Brain microvascular endothelial cell (primary cell): ENCODE results near the gene AVP.

ENCODE experiments used
- DNase-seq: peaks from one replicate; pipeline ENCODE4 v3.0.0-alpha.2; 2020
- H3K27ac ChIP-seq: fragments of 250-450 bp; sonication (Bioruptor Pico); 2 replicates; pipeline ENCODE4 v1.5.1; 2020; ENCODE audit warnings: mild to moderate bottlenecking, moderate library complexity
- H3K27me3 ChIP-seq: fragments of 250-450 bp; sonication (Bioruptor Pico); replicated peaks from 2 replicates; pipeline ENCODE4 v1.5.1; 2020; ENCODE audit warnings: mild to moderate bottlenecking
- H3K36me3 ChIP-seq: fragments of 250-450 bp; sonication (Bioruptor Pico); replicated peaks from 2 replicates; pipeline ENCODE4 v1.5.1; 2020; ENCODE audit warnings: mild to moderate bottlenecking
- H3K4me3 ChIP-seq: 2 replicates; pipeline ENCODE4 v1.5.1; 2011; ENCODE audit warnings: low read depth, mild to moderate bottlenecking, control low read depth, low read length, moderate library complexity
- CTCF ChIP-seq: IDR thresholded peaks from 2 replicates; pipeline ENCODE4 v1.5.1; 2011; ENCODE audit warnings: low read depth, mild to moderate bottlenecking, moderate library complexity, low read length, control low read depth, inconsistent platforms; ENCODE audit errors: missing control alignments
- in situ Hi-C: cut with HindIII; loops from 2 replicates; pipeline ENCODE4 v1.10.0; 2017; ENCODE audit warnings: low sequenced_read_pairs, low pct_ligation_motif_present

Gene AVP

GRCh38 chr20:3101251-3101650 is 16.7 kb upstream of the AVP start:
- in situ Hi-C loops, result no loop called here
- no peaks in the 10 kb centered on the region for H3K36me3 ChIP-seq
- no peaks in the 10 kb centered on the region for H3K27me3 ChIP-seq
- no peak overlapping the region for H3K4me3 ChIP-seq
- TF ChIP-seq CTCF, result no peak
- H3K27ac ChIP-seq, result no peak overlapping the region
- no peak for DNase-seq

GRCh38 chr20:3100480-3100879 is 16.0 kb upstream of the AVP start:
- DNase-seq, result no peak
- H3K4me3 ChIP-seq, result no peak overlapping the region
- no peaks in the 10 kb centered on the region for H3K36me3 ChIP-seq
- H3K27me3 ChIP-seq, result no peaks in the 10 kb centered on the region
- H3K27ac ChIP-seq, result no peak overlapping the region
- TF ChIP-seq CTCF, result no peak
- in situ Hi-C loops, result no loop called here

- Histone ChIP-seq H3K27ac (no peak overlapping the region), H3K27me3 (no peaks in the 10 kb centered on the region)
- no peak for TF ChIP-seq CTCF
Measured at GRCh38 chr20:3094848-3095629, 10.5 kb upstream of the AVP start.

GRCh38 chr20:3093861-3094361 is 9.4 kb upstream of the AVP start:
- DNase-seq, result no peak
- in situ Hi-C loops, result no loop called here
- no peaks in the 10 kb centered on the region for H3K36me3 ChIP-seq
- TF ChIP-seq CTCF, result no peak
- H3K27ac ChIP-seq, result no peak overlapping the region
- H3K4me3 ChIP-seq, result no peak overlapping the region
- H3K27me3 ChIP-seq, result peaks cover 2% of the 10 kb centered on the region

More at GRCh38 chr20:3094848-3095629, 10.5 kb upstream of the AVP start:
- H3K4me3 ChIP-seq, result no peak overlapping the region
- no peaks in the 10 kb centered on the region for H3K36me3 ChIP-seq
- no peak for DNase-seq
- in situ Hi-C loops, result no loop called here

GRCh38 chr20:3092611-3093379 is 8.3 kb upstream of the AVP start:
- Histone ChIP-seq H3K36me3 (no peaks in the 10 kb centered on the region), H3K4me3 (peak overlapping the region; percentile 44), H3K27ac (no peak overlapping the region), H3K27me3 (peaks cover 2% of the 10 kb centered on the region)
- in situ Hi-C loops, result no loop called here
- no peak for DNase-seq
- no peak for TF ChIP-seq CTCF
